Lower leg skin (tissue), 4 donors: ENCODE results near the gene HIP1. TPM values are rescaled to one million over a fixed set of nuclear protein-coding genes. Genes with fewer than 3 reads are reported as not detected.
"Not testable (repeated sequence)": the region's sequence is repeated elsewhere in the genome, so short reads cannot be mapped to it uniquely, and the experiment has no call there.

Experiments
- DNase-seq, 2 donors: peaks; one replicate each; pipeline ENCODE4 v3.0.0-alpha.2; 2019; ENCODE audit warnings: low spot score in 2 of 2
- H3K4me3 ChIP-seq: fragments of 200-600 bp; sonication (generic); 2 replicates; pipeline ENCODE4 v1.5.1; 2017; ENCODE audit warnings: mild to moderate bottlenecking, low read depth; ENCODE audit not compliant: poor library complexity, severe bottlenecking
- CTCF ChIP-seq, 3 donors: fragments of 450-650 bp; IDR thresholded peaks; one replicate each; pipeline ENCODE4 v1.5.1; 2016; ENCODE audit warnings: antibody characterized with exemption in 3 of 3, mild to moderate bottlenecking in 3 of 3, moderate library complexity in 2 of 3
- POLR2A ChIP-seq, 2 donors: fragments of 450-650 bp; IDR thresholded peaks; one replicate each; pipeline ENCODE4 v1.6.1; 2016 to 2017; ENCODE audit warnings: antibody characterized with exemption in 2 of 2, mild to moderate bottlenecking in 1 of 2, moderate library complexity in 1 of 2
- WGBS, 2 donors: methylation state at CpG; one replicate each; pipeline ENCODE4 v1.1.5; 2018; 5-methylcytosine and 5-hydroxymethylcytosine counted together
- intact Hi-C: fragments of 100-400 bp; cut with DNase I; formaldehyde crosslinking; loops from one replicate; pipeline ENCODE4 v1.15.0; 2023; ENCODE audit warnings: low total_unique reads
- total RNA-seq, 4 donors: library from RNA; depleted of rRNA; stranded (reverse); fragments of >200 nt; gene quantifications; one replicate each; pipeline ENCODE4 v1.1.0, GENCODE V29; 2016

HIP1 gene
- total RNA-seq, 4 donors from 2014 or later = 20.1 to 30.3 (median 23.0) TPM

GRCh38 chr7:75567948-75568595 lies 170.7 kb downstream of the HIP1 start:
- intact Hi-C loops = no loop called here
- 90 to 93% methylated on average over 12 of the region's 12 CpGs for WGBS, 2 donors
- H3K4me3 ChIP-seq = no peak overlapping the region
- TF ChIP-seq CTCF (IDR thresholded peaks at IDR 0.05) (no peak), POLR2A (IDR thresholded peaks at IDR 0.05) (no peak)
- DNase-seq = no peak

- DNase-seq = peak in 1 of 2 donors; percentile 53
- intact Hi-C loops = no loop called here
- WGBS, 2 donors = 42 to 53% methylated on average over 6 of the region's 6 CpGs
- no peak overlapping the region for H3K4me3 ChIP-seq
- TF ChIP-seq CTCF (IDR thresholded peaks at IDR 0.05) = no peak
- no peak for TF ChIP-seq POLR2A (IDR thresholded peaks at IDR 0.05)
Measured at GRCh38 chr7:75565132-75565837, 173.5 kb downstream of the HIP1 start.

- no peak for TF ChIP-seq CTCF (IDR thresholded peaks at IDR 0.05)
- no peak for TF ChIP-seq POLR2A (IDR thresholded peaks at IDR 0.05)
- no peak overlapping the region for H3K4me3 ChIP-seq
- WGBS, 2 donors = 91 to 98% methylated on average over 3 of the region's 3 CpGs
Measured at GRCh38 chr7:75563171-75563570, 175.6 kb downstream of the HIP1 start.

GRCh38 chr7:75559976-75560365 lies 178.8 kb downstream of the HIP1 start:
- DNase-seq = no peak
- intact Hi-C loops = no loop called here
- TF ChIP-seq POLR2A (IDR thresholded peaks at IDR 0.05) (no peak), CTCF (IDR thresholded peaks at IDR 0.05) (no peak)
- WGBS, 2 donors = 88 to 95% methylated on average over 5 to 6 of the region's 6 CpGs
- H3K4me3 ChIP-seq = no peak overlapping the region

More at GRCh38 chr7:75563171-75563570, 175.6 kb downstream of the HIP1 start:
- no peak for DNase-seq
- intact Hi-C loops = no loop called here

- WGBS, 2 donors = 89 to 92% methylated on average over 24 to 25 of the region's 27 CpGs
- TF ChIP-seq CTCF (IDR thresholded peaks at IDR 0.05) = no peak
- no peak for TF ChIP-seq POLR2A (IDR thresholded peaks at IDR 0.05)
- DNase-seq = no peak
- H3K4me3 ChIP-seq = no peak overlapping the region
- intact Hi-C loops = no loop called here
Measured at GRCh38 chr7:75559355-75559975, 179.3 kb downstream of the HIP1 start.

- intact Hi-C loops, H3K4me3 ChIP-seq, DNase-seq: not testable (repeated sequence)
- 92 to 94% methylated on average over 6 of the region's 6 CpGs for WGBS, 2 donors
Measured at GRCh38 chr7:75556835-75557234, 181.9 kb downstream of the HIP1 start.
